SJSA1 (cell line): ENCODE measurements around the gene EGLN3. TPM values are rescaled to one million over a fixed set of nuclear protein-coding genes. Genes with fewer than 3 reads are reported as not detected.
"Not testable (repeated sequence)": the region's sequence is repeated elsewhere in the genome, so short reads cannot be mapped to it uniquely, and the experiment has no call there.

Experiments used
- DNase-seq, 2 experiments: peaks; one replicate each; pipeline ENCODE4 v3.0.0-alpha.2; 2015 to 2020; ENCODE audit warnings: low spot score in 2 of 2, low read depth in 1 of 2
- H3K27ac ChIP-seq: fragments of 250-450 bp; sonication (Bioruptor Pico); 2 replicates; pipeline ENCODE4 v1.5.1; 2020; ENCODE audit warnings: mild to moderate bottlenecking, moderate library complexity
- H3K27me3 ChIP-seq: fragments of 250-450 bp; sonication (Bioruptor Pico); replicated peaks from 2 replicates; pipeline ENCODE4 v1.5.1; 2020; ENCODE audit warnings: mild to moderate bottlenecking, moderate library complexity
- H3K36me3 ChIP-seq: fragments of 250-450 bp; sonication (Bioruptor Pico); 2 replicates; pipeline ENCODE4 v1.5.1; 2020; ENCODE audit warnings: mild to moderate bottlenecking
- H3K4me1 ChIP-seq: fragments of 250-450 bp; sonication (Bioruptor Pico); replicated peaks from 2 replicates; pipeline ENCODE4 v1.6.1; 2021; ENCODE audit warnings: mild to moderate bottlenecking
- H3K4me3 ChIP-seq: fragments of 250-450 bp; sonication (Bioruptor Pico); 2 replicates; pipeline ENCODE4 v1.5.1; 2020; ENCODE audit warnings: mild to moderate bottlenecking
- H3K9me3 ChIP-seq: fragments of 250-450 bp; sonication (Bioruptor Pico); replicated peaks from 2 replicates; pipeline ENCODE4 v1.5.1; 2020; ENCODE audit warnings: mild to moderate bottlenecking
- total RNA-seq: library from RNA; depleted of rRNA; stranded (reverse); fragments of >200 nt; shearing (Covaris generic); gene quantifications from 2 replicates; pipeline ENCODE4 v1.2.3, GENCODE V29; 2014

Gene EGLN3
- total RNA-seq, 1 experiment from 2014 or later, result 1.8 TPM

DNA sequence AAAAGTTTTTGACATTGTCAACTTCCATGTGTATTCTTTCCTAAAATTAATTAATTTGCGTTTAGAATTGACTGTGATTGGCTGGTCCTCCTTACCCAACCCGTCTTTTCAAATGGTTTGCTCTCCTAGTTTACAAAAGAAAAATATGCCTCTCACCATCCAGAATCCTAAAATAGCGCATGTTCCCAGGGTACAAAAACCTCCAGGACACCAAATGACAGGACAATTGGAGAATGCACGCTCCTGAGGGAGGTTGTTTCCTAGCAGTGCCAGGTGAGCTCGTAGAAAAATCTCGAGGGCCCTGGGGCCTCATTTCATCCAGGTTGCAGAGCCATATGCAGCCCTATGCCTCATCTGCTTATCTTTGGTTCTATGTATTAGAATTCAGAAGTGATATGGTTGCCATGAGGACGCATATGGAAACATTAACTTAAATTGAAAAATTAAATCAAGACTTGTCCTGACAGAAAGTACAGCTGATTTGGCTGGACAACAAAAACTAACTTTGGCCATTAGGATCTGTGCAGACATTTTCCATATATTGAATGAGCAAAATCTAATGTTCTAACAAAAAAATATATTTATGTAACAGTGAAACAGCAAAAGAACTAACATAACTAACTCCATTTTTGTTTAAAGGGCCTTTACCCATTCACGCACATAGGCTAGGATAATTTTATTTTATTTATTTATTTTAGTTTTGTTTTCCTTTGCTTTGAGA lies 28.2 kb upstream of the EGLN3 start:
- H3K4me1 ChIP-seq, result no peaks in the 10 kb centered on the region
- DNase-seq, result no peak
- H3K36me3 ChIP-seq, result no peaks in the 10 kb centered on the region
- H3K27me3 ChIP-seq, result no peaks in the 10 kb centered on the region
- H3K27ac ChIP-seq, result no peak overlapping the region
- H3K9me3 ChIP-seq, result no peaks in the 10 kb centered on the region
- no peak overlapping the region for H3K4me3 ChIP-seq

DNA sequence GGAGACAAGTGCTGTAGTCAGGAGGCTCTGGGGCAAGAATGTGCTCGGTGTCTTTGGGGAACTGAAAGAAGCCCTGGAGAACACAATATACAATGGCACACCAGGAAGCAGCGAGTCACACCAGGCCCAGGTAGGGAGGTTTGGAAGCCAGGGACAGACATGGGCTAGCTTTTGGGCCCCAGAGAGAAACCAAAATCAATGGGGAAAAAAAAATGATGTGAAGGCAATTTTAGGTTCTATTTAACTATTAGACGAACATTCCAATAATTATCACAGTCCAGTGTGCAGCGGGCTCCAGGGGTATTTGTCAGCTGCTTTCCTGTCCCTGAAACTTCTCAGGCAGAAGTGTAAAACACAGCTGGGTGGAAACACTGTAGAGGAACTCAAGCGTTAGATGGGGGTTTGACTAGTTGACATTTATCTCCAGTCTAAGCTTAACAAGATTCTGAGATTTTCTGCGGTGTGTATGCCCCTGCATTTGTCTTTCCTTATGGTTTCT lies 21.8 kb upstream of the EGLN3 start:
- no peaks in the 10 kb centered on the region for H3K36me3 ChIP-seq
- no peaks in the 10 kb centered on the region for H3K9me3 ChIP-seq
- no peaks in the 10 kb centered on the region for H3K4me1 ChIP-seq
- H3K4me3 ChIP-seq, result no peak overlapping the region
- no peak overlapping the region for H3K27ac ChIP-seq
- H3K27me3 ChIP-seq, result no peaks in the 10 kb centered on the region
- no peak for DNase-seq

DNA sequence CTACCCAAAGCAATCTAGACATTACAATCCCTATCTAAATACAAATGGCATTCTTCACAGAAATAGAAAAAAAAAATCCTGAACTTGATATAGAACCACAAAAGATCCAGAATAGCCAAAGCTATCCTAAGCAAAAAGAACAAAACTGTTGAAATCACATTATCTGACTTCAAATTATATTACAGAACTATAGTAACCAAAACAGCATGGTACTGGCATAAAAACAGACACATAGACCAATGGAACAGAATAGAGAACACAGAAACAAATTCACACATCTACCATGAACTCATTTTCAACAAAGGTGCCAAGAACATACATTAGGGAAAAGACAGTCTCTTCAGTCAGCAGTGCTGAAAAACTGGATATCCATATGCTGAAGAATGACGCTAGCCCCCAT lies 19.0 kb upstream of the EGLN3 start:
- not testable (repeated sequence) for H3K4me1 ChIP-seq, H3K27me3 ChIP-seq, H3K27ac ChIP-seq, H3K4me3 ChIP-seq, DNase-seq, H3K9me3 ChIP-seq, H3K36me3 ChIP-seq

DNA sequence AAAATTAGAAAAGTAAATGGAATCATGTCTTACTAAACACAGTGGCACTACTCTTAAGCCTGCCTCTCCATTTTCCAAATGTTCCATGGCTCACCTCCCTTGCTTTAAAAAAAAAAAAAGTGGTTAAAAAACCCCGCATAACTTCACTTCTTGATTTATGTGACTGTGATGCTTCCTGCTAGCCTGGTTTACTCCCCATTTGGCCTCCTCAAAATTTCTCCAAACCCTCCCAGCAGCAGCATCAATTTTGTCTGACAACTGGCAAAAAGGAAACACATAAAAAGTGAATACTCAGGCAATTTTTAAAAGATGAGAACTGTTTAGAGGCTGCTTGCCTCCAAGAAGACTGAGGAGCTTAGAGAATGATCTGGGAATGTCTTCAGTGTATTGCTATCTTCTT lies 17.8 kb upstream of the EGLN3 start:
- no peaks in the 10 kb centered on the region for H3K36me3 ChIP-seq
- H3K4me3 ChIP-seq, result no peak overlapping the region
- no peak for DNase-seq
- H3K9me3 ChIP-seq, result no peaks in the 10 kb centered on the region
- H3K4me1 ChIP-seq, result no peaks in the 10 kb centered on the region
- no peak overlapping the region for H3K27ac ChIP-seq
- no peaks in the 10 kb centered on the region for H3K27me3 ChIP-seq

DNA sequence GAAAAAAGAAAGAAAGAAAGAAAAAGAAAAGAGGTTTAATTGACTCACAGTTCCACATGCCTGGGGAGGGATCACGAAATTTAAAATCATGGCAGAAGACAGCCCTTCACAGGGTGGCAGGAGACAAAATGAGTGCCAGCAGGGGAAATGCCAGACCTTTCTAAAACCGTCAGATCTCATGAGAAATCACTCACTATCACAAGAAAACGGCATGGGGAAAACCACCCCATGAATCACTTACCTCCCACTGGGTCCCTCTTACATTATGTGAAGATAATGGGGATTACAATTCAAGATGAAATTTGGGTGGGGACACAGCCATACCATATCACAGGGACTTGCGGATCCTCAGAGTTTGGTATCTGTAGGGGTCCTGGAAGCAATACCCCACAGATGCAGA lies 16.3 kb upstream of the EGLN3 start:
- H3K4me3 ChIP-seq, result no peak overlapping the region
- no peak for DNase-seq
- no peak overlapping the region for H3K27ac ChIP-seq
- H3K9me3 ChIP-seq, result no peaks in the 10 kb centered on the region
- H3K4me1 ChIP-seq, result no peaks in the 10 kb centered on the region
- no peaks in the 10 kb centered on the region for H3K36me3 ChIP-seq
- no peaks in the 10 kb centered on the region for H3K27me3 ChIP-seq

DNA sequence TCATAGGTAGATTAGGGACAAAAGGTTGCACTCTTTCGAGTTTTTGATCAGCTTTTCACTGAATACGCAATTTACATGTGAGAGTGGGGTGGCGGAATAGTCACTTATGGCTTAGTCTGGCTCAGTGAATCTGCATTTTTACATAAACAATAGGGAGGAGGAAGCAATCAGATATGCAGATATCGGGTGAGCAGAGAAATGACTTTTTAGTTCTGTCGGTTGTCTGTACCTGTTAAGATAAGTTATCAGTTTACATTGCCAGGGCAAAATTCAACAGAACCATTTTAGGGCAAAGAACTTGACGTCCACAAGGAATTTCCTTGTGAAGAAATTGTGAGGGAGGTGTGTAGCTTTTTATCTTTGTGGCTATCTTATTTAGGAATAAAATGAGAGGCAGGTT lies 15.4 kb upstream of the EGLN3 start:
- H3K27ac ChIP-seq, result no peak overlapping the region
- H3K9me3 ChIP-seq, result no peaks in the 10 kb centered on the region
- no peak overlapping the region for H3K4me3 ChIP-seq
- no peaks in the 10 kb centered on the region for H3K27me3 ChIP-seq
- no peaks in the 10 kb centered on the region for H3K36me3 ChIP-seq
- H3K4me1 ChIP-seq, result no peaks in the 10 kb centered on the region
- DNase-seq, result no peak

DNA sequence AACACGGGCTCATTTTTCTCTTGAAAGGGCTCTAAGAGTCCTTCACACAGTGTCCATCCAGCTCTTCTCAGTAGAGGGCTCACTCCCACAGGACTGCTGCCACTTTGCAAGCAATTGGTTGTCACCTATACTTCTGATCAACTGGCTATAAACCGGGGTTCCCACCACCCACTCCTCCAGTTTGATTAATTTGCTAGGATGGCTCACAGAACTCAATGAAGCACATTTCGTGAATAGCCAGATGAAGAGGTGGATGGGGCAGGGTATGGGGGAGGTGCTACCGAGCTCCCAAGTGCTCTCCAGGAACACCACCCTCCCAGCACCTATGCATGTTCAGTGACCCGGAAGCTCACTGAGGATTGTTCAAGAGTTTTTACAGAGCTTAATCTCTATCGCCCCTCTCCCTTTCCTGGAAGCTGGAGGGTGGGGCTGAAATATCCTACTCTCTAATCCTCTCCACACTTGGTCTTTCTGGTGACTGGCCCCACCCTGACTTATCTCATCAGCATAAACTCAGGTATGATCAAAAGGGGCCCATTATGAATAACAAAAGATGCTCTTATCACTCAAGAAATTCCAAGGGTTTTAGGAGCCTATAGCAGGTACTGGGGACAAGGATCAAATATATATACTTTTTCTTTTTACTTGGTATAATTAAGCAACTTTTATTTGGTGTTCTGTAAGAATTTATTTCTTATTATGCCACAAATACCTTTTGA lies 13.9 kb upstream of the EGLN3 start:
- no peak overlapping the region for H3K27ac ChIP-seq

DNA sequence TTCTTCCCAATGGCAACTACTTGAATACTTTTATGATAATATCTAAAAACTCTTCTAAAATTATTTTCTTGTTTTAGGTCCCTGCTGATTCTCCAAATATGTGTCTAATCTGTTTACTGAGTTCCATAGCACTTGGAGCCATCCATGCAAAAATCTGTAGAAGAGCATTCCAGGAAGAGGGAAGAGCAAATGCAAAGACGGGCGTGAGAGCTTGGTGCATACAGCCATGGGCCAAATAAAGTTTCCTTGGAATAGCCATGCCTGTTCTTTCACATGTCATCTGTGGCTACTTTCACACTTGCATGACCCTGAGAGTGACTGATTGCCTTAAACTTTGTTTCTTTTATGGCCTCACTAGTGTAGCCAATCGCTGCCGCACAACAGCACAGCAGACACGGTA lies 13.0 kb upstream of the EGLN3 start:
- Histone ChIP-seq H3K9me3 (no peaks in the 10 kb centered on the region), H3K4me3 (no peak overlapping the region), H3K4me1 (no peaks in the 10 kb centered on the region), H3K27me3 (no peaks in the 10 kb centered on the region), H3K36me3 (no peaks in the 10 kb centered on the region), H3K27ac (no peak overlapping the region)
- DNase-seq, result no peak

More for the DNA sequence above, 13.9 kb upstream of the EGLN3 start:
- DNase-seq, result no peak
- no peaks in the 10 kb centered on the region for H3K9me3 ChIP-seq
- no peaks in the 10 kb centered on the region for H3K4me1 ChIP-seq
- no peaks in the 10 kb centered on the region for H3K36me3 ChIP-seq
- no peaks in the 10 kb centered on the region for H3K27me3 ChIP-seq
- no peak overlapping the region for H3K4me3 ChIP-seq

DNA sequence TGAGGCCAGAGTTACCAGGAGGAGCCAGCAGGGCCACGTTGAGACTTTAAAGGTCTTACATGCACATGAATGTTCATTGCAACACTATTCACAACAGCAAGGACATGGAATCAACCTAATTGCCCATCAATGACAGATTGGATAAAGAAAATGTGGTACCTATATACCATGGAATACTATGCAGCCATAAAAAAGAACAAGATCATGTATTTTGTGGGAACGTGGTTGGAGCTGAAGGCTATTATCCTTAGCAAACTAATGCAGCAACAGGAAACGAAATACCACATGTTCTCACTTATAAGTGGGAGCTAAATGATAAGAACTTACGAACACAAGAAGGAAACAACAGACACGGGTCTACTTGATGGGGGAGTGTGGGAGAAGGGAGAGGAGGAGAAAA lies 11.6 kb upstream of the EGLN3 start:
- H3K36me3 ChIP-seq, H3K4me1 ChIP-seq, H3K27ac ChIP-seq, DNase-seq, H3K27me3 ChIP-seq, H3K4me3 ChIP-seq, H3K9me3 ChIP-seq: not testable (repeated sequence)

DNA sequence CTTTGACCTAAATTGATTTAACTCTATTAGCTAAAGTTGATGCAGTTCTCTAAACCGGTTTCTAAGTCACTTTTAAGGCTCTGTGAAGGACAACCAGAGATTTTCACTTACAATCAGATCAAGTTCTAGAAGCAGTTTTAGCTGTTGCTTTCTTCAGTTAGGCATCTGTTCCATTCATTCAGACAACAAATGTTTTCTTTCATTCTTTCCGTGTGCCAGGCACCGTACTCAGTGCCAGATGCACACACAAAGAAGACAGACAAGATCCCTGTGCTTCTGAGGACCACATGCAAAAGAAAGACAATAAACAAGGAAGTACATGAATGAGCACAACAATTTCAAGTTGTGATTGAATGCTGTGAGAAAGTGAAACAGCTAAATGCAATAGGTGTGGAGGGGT lies 11.1 kb upstream of the EGLN3 start:
- DNase-seq, result no peak
- no peak overlapping the region for H3K4me3 ChIP-seq
- no peaks in the 10 kb centered on the region for H3K36me3 ChIP-seq
- H3K27me3 ChIP-seq, result no peaks in the 10 kb centered on the region
- H3K9me3 ChIP-seq, result no peaks in the 10 kb centered on the region
- no peaks in the 10 kb centered on the region for H3K4me1 ChIP-seq
- no peak overlapping the region for H3K27ac ChIP-seq

DNA sequence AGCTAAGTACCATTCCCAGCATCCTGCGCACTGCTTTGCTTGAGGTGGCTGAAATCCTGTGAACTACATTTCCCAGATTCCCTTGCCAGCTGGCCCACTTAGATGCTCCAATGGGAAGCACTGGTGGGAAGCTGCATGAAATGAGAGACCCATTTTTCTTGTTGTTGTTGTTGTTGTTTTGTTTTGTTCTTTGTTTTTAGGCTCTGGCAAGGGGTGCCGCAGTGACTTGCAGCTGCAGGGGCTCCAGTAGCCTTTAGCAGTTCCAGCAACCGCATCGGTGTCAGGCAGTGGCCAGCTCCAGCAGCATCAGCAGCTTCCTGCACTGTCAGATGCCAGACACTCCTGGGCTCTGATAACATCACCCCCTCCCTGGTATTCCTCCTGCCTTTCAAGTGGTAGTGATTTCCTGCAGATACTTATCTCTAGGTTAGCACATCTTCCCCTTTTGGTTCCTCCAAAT lies 8.8 kb upstream of the EGLN3 start:
- H3K4me3 ChIP-seq, result no peak overlapping the region
- no peaks in the 10 kb centered on the region for H3K9me3 ChIP-seq
- H3K27me3 ChIP-seq, result 0 out of 2 replicates have a peak, but pooled peaks cover under 1% of the 10 kb centered on the region
- no peak overlapping the region for H3K27ac ChIP-seq
- no peak for DNase-seq
- H3K4me1 ChIP-seq, result no peaks in the 10 kb centered on the region
- H3K36me3 ChIP-seq, result no peaks in the 10 kb centered on the region

DNA sequence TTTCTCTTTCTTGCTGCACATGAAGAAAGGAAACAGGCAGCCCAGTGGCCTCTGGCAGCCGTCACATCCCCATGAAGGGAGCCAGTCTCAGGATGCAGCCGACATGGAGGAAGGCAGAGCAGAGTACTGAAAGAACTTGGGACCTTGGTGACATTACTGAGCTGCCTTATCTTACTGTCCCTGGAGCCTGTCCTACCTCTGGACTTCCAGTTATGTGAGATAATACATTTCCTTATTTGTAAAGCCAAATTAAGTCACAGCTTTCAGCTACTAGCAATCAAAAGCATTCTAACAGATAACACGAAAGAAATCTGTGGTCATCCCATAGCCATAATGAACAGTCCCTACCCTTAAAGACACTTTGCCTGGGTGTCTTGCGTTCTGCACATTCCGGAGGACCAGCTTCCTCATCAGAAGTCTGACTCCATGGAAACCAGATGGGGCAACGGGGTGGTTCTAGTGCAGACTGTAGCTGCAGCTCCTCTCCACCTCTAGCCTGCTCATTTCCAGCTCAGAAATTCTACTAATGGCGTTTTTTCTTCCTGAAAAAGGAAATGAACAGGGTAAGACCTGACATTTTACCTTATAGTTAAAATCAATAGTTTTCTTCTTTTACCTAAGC lies 7.8 kb upstream of the EGLN3 start:
- Histone ChIP-seq H3K4me3 (no peak overlapping the region), H3K27ac (no peak overlapping the region), H3K27me3 (peaks cover 3% of the 10 kb centered on the region; the same call in 1 of the 2 replicates), H3K36me3 (no peaks in the 10 kb centered on the region), H3K4me1 (no peaks in the 10 kb centered on the region), H3K9me3 (no peaks in the 10 kb centered on the region)
- no peak for DNase-seq

DNA sequence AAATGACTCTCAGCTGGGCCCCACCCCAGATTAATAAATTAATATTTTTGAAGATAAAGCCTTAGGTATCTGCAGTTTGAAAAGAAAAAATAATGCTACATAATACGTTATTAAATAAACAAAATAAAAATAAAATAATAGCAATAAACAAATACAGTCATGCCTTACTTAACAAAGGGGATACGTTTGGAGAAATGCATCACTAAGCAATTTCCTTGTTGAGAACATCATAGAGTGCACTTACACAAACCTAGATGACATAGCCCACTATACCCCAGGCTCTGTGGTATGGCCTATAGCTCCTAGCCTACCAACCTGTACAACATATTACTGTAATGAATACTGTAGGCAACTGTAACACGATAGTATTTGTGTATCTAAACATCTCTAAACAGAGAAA lies 7.1 kb upstream of the EGLN3 start:
- Histone ChIP-seq H3K9me3 (no peaks in the 10 kb centered on the region), H3K4me1 (no peaks in the 10 kb centered on the region), H3K27ac (no peak overlapping the region), H3K36me3 (no peaks in the 10 kb centered on the region), H3K27me3 (peaks cover 3% of the 10 kb centered on the region; the same call in 1 of the 2 replicates), H3K4me3 (no peak overlapping the region)
- no peak for DNase-seq

DNA sequence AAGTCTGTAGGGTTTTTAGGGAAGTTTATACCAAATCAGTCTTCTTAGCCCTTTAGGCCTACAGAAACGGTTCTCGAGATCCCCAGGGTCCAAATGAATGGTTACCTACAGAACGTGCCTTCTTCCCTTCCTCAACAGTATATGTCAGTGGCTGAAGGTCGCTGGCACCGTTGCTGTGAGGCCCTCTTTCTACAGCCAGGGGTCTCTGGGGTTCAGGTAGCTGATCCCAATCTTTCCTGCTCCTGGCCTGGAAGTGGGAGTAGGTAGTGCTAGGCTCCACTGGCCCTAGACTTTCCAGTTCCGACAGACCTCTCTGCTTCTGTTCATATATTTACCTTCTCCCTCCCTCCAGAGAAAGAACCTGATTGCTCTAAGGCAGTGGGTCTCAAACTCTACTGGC lies 6.4 kb upstream of the EGLN3 start:
- Histone ChIP-seq H3K36me3 (no peaks in the 10 kb centered on the region), H3K27ac (no peak overlapping the region), H3K27me3 (peaks cover 3% of the 10 kb centered on the region; the same call in 1 of the 2 replicates)

More for the DNA sequence above, 6.4 kb upstream of the EGLN3 start:
- no peaks in the 10 kb centered on the region for H3K9me3 ChIP-seq
- H3K4me1 ChIP-seq, result no peaks in the 10 kb centered on the region
- no peak for DNase-seq
- no peak overlapping the region for H3K4me3 ChIP-seq
